ENCODE measurements around the gene NKG7.

Gene NKG7

GRCh38 chr19:51331193-51331592 lies 41.3 kb downstream of the NKG7 start (continued):
- TF ChIP-seq PATZ1 (CRISPR knock-in tag; IDR thresholded peaks at IDR 0.05; ENCODE audit: borderline replicate concordance) (no peak), ZNF70 (CRISPR knock-in tag; IDR thresholded peaks at IDR 0.05) (no peak), CSRNP3 (CRISPR knock-in tag; IDR thresholded peaks at IDR 0.05) (no peak), ZFP3 (CRISPR knock-in tag; IDR thresholded peaks at IDR 0.05) (no peak)

GRCh38 chr19:51330366-51330765 lies 42.1 kb downstream of the NKG7 start:
- TF ChIP-seq POU6F1 (CRISPR knock-in tag; IDR thresholded peaks at IDR 0.05; ENCODE audit: borderline replicate concordance, low read depth) (no peak), CREB5 (CRISPR knock-in tag; IDR thresholded peaks at IDR 0.05; ENCODE audit: low read depth) (no peak), ARNTL (CRISPR knock-in tag; IDR thresholded peaks at IDR 0.05; ENCODE audit: borderline replicate concordance, low read depth) (no peak)
- ATAC-seq, result no peak

GRCh38 chr19:51329411-51329810 lies 43.0 kb downstream of the NKG7 start:
- no peak for ATAC-seq
- no peak for TF ChIP-seq GLIS3 (CRISPR knock-in tag; IDR thresholded peaks at IDR 0.05)
- no peak for TF ChIP-seq CSRNP3 (CRISPR knock-in tag; IDR thresholded peaks at IDR 0.05)
- no peak for TF ChIP-seq RARB (CRISPR knock-in tag; IDR thresholded peaks at IDR 0.05)
- no peak for TF ChIP-seq POU6F1 (CRISPR knock-in tag; IDR thresholded peaks at IDR 0.05; ENCODE audit: borderline replicate concordance, low read depth)
- no peak for TF ChIP-seq ZNF8 (CRISPR knock-in tag; IDR thresholded peaks at IDR 0.05)
- TF ChIP-seq ESRRG (CRISPR knock-in tag; IDR thresholded peaks at IDR 0.05), result no peak
- no peak for TF ChIP-seq BACH2 (CRISPR knock-in tag; IDR thresholded peaks at IDR 0.05; ENCODE audit: borderline replicate concordance)
- no peak for TF ChIP-seq TSHZ2 (CRISPR knock-in tag; IDR thresholded peaks at IDR 0.05)
